Activated CD4-positive, CD25-positive, alpha-beta regulatory T cell treated with anti-CD3 and anti-CD28 coated beads, Interleukin-2, amount 50 U/mL, for 24 hours (primary cell): ENCODE measurements around the gene MACO1.
"Not testable (repeated sequence)": the region's sequence is repeated elsewhere in the genome, so short reads cannot be mapped to it uniquely, and the experiment has no call there.

ENCODE experiments used
- ATAC-seq, 2 donors: fragments of 150-1000 bp; cut with Tn5 transposase; one replicate each; pipeline ENCODE4 v1.10.0; 2021; ENCODE audit warnings: mild to moderate bottlenecking in 1 of 2, moderate library complexity in 1 of 2

The MACO1 gene, protein sequence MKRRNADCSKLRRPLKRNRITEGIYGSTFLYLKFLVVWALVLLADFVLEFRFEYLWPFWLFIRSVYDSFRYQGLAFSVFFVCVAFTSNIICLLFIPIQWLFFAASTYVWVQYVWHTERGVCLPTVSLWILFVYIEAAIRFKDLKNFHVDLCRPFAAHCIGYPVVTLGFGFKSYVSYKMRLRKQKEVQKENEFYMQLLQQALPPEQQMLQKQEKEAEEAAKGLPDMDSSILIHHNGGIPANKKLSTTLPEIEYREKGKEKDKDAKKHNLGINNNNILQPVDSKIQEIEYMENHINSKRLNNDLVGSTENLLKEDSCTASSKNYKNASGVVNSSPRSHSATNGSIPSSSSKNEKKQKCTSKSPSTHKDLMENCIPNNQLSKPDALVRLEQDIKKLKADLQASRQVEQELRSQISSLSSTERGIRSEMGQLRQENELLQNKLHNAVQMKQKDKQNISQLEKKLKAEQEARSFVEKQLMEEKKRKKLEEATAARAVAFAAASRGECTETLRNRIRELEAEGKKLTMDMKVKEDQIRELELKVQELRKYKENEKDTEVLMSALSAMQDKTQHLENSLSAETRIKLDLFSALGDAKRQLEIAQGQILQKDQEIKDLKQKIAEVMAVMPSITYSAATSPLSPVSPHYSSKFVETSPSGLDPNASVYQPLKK

DNA sequence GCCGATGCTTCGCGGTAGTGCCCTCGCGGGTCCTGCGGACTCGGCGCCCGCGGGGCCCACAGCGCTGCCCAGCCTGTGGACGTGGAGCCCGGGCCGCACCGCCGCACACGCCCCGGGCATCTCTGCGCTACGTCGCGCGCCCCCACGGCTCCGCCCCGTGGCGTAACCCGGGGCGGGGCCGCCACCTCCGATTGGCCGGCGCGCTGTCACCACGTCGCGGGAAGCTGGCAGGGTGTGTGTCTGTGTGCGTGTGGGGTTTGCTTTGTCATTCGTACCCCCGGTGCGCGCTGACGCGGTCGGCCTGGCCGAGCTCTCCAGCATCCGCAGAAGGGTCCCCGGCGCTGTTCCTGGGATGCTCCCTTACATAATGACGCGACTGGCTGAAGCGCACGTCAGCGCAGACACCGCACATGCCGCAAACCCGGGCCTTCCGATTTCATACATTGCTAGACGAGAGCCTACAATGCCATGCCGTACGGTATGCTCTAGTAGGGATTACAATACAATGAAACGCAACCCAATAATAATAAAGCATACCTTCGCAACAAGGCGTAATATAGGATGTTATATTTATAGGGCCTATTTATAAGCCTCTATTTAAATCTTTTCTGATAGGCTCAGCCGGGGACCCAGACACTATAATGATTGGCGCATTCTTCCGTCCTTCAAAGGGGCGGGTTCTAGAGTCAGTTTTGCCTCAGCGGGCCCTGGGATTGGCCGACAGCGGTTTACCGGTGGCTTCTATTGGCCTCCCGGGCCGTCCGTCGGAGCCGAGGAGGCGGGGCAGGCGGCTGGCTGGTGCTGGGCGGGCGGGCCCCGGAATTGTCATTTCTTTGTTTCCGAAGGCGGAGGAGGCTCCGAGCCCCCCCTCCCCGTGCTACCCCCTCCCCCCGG, at the start of gene MACO1:
Gene MACO1, plus strand, starts transcription at position 825 of the 894 bp plus-strand sequence. CDS start 202 bp downstream, outside the sequence.
- ATAC-seq: peak; percentile 88 to 93

DNA sequence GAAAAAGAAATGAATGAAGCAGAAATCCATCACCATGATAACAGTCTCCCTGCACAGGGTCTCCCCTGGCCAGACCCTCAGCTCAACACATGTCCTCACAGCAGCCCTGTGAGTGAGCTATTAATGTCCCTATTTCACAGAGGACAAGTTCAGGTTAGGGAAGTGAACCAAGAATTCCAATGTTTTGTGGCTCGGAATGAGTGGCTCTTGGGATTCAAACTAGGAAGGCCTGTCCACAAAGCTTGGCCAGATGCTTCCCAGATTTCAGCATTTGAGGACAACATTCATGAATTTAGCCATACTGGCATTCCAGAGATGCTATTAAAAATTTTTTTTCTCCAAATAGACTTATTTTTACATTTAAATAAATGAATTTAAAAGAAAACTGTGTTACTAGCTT, 48.2 kb upstream of the MACO1 start:
- ATAC-seq: not testable (repeated sequence)

DNA sequence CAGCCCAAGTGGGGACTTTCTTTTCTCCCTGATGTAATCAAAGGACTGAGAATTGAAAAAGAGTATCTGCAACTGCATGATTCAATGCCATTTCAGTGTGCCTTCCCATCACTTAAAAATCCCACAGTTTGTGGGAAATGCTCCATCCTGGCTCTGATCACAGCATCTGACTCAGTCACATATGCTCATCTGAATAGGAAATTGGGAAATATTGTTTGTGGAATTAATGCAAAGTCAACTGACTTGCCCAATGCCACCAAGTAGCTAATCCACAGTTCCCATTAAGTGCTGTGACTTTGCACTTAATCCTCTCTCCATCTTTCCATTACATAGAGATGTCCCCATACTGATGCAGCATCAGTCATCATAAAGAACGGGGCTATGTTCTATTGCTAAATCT, 47.6 kb upstream of the MACO1 start:
- ATAC-seq: not testable (repeated sequence)

DNA sequence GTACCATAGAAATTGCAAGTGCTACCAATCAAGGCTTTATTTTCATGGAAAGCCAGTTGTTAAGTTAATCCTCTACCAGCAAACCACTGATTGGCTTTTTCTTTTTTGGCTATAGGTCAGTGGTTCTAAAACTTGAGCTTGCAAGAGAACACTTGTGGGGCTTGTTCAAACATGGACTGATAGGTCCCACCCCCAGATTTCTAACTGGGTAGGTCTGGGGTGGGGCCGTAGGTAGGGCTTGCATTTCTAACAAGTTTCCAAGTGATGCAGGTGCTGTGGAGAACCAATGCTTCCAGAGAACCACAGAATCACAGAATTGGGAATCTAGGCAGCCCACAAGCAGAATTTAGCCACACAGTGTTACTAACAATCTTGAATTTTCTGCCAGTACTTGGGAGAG, 46.8 kb upstream of the MACO1 start:
- not testable (repeated sequence) for ATAC-seq

DNA sequence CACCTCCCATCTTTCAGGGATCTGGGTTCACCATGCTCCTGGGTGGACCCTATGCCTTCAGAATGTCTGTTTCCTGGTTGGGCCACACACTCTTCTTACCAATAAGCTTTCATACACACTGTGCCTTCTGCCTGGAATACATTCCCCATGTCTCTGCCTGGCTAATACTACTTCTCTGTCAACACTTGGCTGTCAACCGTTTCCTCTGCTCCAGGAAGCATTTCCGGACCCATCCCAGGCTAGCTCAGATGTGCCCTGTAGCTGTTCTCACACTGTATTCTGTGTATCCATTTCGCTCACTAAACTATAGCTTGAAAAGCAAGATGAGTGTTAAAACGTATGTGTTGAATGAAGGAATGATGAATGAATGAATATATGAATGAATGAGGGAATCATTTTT, 43.6 kb upstream of the MACO1 start:
- ATAC-seq: not testable (repeated sequence)

DNA sequence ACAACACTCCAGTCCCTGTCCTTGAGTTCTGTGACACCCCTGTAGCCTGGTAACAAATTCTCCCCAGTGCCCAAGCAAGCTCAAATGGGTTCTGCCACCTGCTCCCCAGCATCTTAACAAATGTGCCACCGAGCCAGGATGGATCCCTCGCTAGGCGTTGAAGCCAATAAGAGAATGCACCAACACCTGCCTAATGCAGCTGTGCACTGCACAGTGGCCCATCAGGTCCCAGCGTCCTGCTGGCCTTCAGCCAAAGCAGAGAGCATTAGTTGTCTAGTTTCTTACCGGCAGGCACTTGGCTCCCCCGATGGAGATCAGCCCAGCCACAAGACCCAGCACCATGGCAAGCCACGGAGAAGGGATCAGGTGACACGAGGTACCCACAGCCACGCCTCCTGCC, 42.0 kb upstream of the MACO1 start:
- not testable (repeated sequence) for ATAC-seq

DNA sequence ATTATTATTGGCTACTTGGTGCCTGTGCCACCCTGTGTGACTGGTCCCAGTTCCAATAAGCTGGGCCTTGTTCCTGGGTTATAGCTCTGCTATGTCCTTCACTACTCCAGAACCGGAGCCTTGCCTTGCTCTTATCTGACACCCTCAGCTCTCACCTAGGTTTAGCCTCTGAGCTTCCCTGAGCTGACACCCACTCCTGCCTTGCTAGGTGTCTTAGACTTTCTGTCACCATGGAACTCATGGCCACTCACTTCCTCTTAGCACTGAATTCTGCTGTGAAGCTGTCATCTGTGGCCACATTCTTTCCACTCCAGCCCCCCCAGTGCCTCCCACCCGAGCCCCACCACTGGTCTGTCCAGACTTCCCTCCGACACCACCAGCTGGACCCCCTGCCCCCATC, 41.0 kb upstream of the MACO1 start:
- not testable (repeated sequence) for ATAC-seq

DNA sequence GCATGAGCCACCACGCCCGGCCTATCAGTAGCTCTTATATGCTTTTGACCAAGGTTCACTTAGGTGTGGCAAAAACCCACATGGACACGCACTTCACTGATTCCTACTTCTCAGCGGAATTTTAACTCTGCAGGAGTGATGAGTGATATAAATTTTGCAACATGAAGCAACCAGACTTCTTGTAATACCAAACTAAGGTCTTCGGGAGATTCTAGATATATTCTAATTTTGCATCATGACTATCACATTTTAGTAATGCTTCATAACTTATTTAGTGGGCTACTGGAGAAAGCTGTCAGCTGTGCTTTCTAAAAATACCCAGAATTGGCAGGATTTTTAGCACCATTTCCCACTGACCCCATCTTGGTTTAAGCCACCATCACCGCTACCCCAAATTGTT, 37.9 kb upstream of the MACO1 start:
- no peak for ATAC-seq

DNA sequence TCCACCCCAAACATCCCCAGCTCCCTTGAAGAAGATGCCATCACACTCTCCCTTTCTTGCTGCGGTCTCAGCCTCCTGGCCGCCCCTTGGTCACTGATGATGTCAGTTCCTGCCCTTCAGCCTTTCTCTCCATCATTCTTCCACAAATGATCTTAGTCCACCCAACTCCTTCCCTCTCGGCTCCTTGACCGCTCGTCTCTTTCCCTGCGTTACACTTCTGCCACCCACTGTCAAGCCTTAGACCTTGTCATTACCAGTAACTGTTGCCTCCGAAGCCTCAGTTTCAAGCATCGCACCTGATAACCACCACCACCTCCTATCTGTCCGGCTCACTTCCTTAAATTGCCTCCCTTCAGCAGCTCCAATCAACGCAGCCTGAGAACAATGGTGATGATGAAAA, 33.1 kb upstream of the MACO1 start:
- not testable (repeated sequence) for ATAC-seq

DNA sequence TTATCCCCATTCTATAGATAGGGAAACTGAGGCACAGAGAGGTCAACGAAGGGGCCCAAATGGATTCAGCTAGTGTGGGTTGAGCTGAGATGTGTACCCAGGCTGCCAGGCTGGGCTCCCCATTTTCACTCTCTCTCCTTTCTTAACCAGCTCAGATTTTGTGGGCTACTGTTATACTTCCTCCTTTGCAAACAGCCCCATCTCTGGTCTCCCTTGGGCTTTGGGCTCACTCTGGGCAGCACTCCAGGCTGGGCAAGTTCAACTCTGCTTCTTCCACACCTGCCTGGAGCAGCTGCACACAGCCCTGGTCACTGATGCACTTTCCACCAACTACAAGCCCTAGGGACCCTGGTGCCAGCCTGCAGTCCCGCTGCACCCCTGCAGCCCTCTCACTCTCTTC, 32.6 kb upstream of the MACO1 start:
- ATAC-seq: not testable (repeated sequence)

DNA sequence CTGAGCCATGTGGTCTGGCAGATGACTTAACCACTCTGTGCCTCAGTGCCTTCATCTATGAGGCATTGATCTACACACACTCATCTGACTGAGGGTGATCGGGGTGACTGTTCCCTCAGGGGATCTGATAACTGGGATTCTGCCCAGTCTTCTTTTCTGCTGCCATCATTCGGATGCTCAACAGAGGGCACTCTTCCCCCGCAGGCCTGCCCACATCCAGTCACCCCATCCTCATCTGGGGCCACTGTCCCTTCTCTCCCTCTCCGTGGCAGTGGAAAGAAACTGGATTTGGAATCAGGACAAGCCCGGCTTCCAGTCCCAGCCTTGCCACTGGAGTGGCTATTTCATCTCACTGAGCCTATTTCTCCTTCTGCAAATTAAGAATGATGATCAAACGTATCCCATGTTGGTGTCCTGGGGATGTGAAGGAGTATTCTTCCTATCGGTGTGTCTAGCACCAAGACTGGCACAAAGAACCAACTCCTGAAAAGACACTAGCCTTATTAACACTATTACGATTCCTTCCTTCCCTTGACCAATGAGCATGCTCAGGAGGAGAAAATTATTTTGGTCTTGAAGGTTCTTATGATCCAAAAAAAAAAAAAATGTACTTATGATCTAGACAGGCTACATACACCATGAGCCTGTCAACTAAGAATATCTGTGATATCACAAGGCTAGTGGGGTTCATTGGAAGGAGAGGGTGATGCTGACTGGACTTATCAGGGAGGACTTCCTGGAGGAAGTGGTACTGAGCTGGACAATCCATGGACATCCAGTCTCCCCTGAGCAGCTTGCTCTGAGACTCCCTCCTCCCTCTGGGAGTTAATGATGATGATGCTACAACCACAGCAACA, 27.5 kb upstream of the MACO1 start:
- ATAC-seq: peak; percentile 28 to 49

DNA sequence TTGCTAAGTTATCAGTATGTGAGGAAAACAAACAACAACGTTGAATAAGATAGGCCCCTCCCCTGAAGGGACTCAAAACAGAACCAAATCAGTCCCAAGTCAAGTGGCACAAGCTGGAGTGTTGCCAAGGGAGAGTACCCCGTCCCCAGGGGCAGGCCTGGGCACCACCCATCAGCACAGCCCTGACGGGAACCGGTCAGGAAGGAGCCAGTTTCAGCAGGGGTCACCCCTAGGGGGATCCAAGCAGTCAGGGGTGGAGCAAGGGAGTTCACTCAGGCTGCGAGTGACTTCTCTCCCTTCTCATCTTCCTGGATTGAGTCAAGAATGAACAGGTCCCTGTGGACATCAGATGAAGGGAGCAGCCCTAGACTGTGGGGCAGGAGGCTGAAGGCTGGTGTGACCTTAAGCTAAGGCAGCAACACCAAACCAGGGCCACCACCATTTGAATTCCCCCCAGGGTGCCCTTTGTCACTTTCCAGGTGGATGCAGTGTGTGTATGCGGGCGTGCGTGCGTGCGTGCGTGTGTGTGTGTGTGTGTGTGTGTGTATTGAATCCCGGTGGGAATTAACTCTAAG, 24.9 kb upstream of the MACO1 start:
- not testable (repeated sequence) for ATAC-seq

DNA sequence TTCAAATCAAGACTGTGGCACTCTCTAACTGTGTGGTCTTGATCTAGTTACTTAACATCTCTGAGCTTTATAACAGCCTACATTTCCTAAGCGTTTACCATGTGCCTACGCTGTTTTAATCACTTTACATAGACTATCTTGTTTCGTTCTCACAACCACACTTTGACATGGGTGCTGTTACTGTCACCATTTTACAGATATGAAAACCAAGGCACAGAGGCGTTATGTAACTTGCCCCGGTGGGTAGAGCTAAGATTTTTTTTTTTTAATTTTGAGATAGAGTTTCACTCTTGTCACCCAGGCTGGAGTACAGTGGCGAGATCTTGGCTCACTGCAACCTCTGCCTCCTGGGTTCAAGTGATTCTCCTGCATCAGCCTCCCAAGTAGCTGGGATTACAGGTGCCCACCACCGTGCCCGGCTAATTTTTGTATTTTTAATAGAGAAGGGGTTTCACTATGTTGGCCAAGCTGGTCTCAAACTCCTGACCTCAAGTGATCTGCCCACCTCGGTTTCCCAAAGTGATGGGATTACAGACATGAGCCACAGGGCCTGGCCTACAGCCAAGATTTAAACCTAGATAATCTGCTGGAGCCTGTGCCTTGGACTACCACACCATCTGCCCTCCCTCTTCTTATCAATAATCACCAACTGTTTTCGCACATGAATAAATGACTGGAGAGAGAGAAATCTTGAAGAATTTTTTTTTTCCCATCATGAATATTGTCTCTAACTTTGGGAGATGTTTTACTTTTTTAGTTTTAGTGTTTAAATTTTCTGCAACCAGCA, 20.9 kb upstream of the MACO1 start:
- ATAC-seq: not testable (repeated sequence)

DNA sequence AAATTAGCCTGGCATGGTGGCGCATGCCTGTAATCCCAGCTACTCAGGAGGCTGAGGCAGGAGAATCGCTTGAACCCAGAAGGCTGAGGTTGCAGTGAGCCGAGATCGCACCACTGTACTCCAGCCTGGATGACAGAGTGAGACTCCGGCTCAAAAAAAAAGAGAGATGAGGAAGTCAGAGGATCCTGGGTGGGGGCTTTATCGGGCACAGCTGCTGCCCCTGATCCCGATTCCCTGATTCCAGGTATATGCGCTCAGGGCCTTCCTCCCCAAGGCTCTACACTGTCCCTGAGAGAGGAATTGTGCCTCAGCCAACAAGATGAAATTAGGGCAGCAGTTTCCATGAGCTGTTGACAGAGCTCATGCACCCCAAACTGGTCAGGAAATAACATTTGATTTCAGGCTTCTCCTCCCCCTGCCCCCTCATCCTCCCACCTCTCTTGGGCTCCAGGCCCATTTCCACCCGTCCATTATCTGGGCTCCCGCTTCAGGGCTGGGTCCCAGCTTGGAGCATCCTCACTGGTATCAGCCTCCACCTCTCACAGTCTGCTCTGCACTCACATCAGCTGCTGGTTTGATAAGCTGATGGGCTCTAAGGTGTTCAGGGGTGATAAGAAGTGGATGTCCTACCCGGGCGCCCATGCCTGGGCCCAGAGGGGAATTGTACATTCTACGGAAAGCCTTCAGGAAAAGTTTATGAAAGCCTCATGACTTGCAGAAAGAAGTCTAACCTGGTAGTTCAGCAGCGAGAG, 17.6 kb upstream of the MACO1 start:
- not testable (repeated sequence) for ATAC-seq

DNA sequence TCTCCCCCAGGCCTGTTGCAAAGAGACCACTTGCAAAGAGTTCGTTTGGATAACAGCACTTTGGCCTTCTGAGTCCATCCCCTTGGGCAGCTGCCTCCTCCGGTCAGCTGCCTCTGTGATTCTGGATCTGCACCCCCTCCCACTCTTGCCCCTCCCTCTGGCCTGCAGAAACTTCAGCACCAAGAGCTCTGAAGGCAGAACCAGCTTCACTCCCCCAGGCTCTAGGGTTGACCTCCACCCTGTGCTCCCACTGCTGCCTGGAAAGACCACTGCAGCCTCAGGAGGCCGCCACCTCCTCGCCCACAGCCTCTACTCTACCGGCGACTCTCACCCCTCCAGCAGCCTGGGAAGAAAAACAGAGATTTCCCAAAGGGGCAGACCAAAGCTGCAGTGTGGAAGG, 16.5 kb upstream of the MACO1 start:
- ATAC-seq: not testable (repeated sequence)

DNA sequence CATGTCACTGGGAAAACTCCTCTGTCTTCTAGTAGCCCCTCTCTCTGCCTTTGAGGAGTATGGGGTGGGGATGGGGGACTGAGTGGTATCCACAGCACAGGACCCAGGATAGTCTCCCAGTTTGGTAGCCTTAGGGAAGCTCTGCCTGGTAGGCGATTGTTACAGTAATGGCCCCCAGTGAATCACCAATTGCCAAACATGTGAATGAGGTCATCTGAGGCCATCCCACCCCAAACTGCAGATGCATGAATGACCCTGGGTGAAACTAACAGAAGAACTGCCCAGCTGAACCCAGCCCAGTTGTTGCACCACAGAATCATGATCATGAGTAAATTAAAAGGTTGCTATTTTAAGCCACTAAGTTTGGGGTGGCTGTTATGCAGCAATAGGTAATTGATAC, 16.1 kb upstream of the MACO1 start:
- ATAC-seq: not testable (repeated sequence)

DNA sequence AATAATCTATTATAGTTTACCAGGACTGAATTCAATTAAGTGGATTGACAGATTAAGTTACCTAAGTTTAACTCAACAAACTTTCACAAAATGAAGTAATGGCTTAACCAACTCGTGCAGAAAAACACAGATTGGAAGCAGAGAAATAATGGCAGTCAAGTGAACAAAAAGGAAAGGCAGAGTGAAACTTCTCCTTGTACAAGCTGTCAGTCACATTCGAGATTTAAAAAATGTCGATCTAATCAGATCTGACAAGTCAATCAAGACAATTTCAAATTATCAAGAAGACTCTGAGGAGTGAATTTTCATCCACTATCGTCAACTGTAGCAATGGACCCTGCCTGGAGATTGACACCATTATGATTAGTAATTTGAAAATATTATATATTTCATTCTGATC, 13.4 kb upstream of the MACO1 start:
- ATAC-seq: not testable (repeated sequence)

DNA sequence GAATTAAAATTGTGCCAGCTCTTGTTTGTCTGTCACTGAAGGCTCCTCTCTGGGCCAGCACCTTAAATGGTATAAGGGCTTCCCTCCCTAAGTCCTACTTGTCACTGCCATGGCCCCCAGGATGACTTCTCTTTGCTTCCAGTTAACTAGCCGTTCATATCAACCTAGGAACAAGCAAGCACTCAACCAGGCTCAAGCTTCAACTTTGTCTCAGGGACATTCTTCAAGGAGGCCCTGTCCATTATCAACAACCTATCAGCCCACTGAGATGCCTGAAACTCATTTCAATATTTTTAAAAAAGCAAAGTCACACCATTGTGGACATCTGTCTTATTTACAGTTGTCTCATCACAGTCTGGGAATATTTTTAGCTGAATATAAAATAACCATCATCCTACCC, 11.4 kb upstream of the MACO1 start:
- ATAC-seq: not testable (repeated sequence)

DNA sequence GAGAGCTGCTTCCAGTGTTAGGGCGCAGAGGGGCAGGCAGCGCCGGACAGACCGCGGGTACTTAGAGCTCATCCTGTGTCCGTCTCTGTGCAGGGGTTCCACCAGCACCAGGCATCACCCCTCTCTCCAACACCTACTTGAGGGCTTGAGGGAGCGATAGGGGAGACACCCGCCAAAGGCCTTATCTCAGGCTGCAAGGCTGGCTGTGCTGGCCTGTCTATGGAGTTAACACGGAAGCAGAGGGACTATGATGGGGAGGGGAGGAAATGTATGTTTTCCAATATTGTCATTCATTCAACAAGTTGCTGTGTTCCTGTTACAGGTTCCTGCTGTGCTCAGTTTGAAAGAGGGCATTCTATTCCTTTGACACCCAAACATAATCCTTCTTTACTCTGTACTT, 10.0 kb upstream of the MACO1 start, which contains the start of gene RHCE:
Gene RHCE, minus strand, starts transcription at position 111 of the 400 bp plus-strand sequence. Its CDS starts 39 bp downstream, at position 72.
- ATAC-seq: not testable (repeated sequence)

DNA sequence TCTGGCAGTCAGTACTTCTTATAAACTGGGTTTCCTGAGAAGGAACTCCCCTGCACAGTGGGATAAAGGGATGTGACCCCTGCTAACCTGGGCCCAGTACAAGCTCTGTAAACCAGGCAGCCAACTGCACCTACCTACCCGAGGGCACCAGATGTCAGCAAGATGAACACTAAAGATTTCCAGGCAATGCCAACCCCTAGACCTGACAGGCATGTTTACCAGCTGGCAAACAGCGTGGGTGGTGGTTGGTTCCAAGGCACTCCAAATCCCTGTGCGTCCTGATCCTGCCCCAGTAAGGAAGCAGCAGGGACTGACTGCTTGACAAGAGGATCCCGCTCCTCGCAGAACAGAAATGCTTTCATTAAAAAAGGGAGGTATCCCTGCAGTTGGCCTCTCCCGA, 7.5 kb upstream of the MACO1 start:
- ATAC-seq: not testable (repeated sequence)
